RCC 7860 (cell line): Measurements from ENCODE around the gene DGCR8.

Experiments used
- DNase-seq: peaks from one replicate; pipeline ENCODE4 v3.0.0-alpha.2; 2015; ENCODE audit warnings: low spot score
- FAIRE-seq: peaks from 2 replicates; lab custom pipeline; 2012; peaks lifted over from hg19 to GRCh38; lab: Jason Lieb, UNC

Gene DGCR8

DNA sequence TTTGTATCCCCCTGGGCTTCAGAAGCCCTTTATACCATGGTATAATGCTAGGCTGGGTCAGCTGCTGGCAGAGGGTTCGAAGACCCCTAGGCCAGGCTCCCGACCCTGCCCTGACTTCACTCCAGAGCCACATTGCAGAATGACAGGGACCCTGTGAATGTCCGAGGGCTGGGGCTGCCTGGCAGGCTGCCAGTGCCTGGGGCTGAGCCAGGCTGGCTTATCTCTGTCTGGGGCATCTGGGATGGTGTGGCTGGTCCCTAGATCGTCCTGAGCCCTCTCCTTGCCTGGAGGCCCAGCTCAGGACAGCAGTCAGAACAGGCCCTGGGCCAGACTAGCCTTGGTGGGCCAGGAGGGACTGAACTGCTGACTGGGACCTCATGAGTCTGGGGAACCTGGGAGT is 55.2 kb downstream of the DGCR8 start:
- FAIRE-seq (no peak), DNase-seq (no peak)

DNA sequence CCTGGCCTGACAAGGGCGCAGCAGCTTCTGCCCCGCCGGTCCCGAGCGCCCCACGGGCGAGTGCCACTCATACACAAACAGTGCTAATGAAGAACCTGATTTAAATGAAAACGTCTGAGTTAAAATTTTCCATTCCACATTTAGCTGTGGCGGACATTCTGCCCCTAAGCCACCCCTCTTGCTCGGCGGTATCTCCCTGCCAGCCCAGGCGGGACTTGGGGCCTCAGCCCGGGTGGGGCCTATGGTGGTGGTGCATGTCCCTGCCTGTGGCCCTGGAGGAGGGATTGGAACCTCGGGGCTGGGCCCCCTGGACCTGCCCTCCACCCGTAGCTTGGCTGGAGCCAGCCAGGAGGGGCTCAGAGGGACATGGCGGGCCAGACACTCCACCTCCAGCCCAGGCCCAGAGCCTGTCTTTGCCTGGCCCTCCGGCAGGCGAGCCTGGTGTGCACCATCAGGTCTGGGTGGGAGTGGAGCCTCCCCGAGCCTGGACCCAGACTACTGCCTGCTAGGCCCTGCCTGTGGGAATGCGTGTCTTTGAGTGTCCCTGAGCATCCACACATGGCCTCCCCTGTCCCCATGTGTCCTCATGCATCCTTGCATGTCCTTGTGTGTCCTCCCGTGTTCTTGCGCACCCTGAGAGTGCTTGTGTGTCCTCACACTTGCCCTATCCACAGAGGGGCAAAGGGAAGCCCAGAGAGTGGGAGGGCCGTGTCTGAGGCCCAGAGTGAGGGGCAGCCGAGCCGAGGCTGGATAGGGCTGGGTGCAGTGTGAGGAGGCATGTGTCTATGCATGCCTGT is 56.0 kb downstream of the DGCR8 start:
- FAIRE-seq: no peak
- no peak for DNase-seq

DNA sequence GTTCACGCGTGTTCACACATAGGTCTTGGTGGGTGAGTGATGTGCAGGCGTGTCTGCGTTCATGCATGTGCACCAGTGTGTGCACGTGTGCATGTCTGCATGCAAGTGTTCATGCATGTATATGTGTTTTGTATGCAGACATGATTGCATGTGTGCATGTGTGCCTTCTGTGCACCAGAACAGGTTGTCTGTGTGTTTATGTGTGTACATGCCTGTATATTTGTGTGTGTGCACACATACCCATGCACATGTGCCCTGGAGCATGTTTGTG is 56.5 kb downstream of the DGCR8 start:
- DNase-seq (no peak), FAIRE-seq (no peak)

DNA sequence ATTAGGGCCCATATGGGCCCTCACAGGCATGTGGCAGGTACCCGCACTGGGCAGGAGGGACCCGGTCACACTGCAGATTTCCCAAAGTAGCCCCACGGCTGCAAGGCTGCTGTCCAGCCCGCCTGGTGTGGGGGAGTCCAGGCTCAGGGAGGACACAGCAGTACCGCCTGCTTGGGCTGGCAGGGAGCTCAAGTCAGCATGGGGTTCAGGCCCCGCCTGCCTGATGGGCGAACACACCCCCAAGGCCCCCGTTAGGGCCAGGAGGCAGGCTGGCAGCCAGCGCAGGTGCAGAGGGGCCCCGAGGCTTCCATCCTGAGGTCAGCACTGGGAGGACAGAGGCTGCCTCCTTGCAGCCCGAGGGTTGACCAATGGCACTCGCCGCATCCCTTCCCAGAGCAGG is 57.1 kb downstream of the DGCR8 start:
- DNase-seq (no peak), FAIRE-seq (no peak)

DNA sequence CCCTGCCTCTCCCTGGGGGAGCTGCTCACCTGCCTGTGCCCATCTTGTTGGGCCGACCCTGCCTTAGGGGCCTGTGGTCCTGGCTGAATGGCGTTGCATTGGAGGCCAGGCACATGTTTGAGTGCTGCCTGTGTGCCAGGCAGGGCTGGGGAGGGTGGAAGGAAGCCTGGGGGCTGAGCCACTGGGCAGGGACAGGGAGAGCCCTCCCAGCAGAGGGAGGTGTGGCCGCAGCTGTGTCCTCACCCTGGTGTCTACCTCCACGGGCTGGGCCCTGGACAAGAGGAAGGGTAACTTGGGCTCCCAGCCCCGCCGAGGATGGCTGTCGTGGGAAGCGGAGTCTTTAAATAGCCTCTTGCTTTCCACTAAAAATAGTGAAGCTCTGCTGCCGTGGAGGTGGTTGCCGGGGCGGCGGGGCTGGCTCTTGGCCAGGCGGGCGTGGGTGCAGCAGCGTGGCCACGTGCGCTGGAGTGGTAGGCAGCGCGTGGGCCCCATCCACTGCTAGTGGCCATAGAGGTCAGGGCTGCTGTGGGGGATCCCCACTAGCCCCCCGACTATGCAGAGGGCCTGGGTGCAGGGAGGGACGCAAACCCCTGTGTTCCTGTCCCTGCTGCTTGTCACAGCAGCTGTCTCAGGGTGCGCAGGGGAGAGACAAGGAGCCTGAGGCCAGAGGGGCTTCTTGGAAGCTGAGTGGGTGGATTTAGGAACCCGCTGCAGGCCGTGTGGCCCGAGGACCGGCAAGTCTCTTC is 57.8 kb downstream of the DGCR8 start:
- FAIRE-seq (no peak), DNase-seq (no peak)

DNA sequence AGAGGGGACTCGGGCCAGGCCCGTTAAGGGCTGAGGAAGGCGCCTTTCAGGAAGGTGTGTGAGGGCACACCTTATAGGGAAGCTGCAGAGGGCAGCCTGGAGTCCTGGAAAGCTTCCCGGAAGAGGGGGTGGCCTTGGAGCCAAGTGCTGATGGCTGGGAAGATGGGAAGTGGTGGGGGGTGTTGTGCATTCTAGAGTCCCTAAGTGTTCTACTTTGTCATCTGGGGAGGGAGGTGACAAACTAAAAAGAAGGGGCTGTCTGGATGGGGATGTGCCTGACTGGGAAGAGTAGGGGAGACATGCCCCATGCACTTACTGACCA is 58.3 kb downstream of the DGCR8 start:
- FAIRE-seq (no peak), DNase-seq (no peak)

DNA sequence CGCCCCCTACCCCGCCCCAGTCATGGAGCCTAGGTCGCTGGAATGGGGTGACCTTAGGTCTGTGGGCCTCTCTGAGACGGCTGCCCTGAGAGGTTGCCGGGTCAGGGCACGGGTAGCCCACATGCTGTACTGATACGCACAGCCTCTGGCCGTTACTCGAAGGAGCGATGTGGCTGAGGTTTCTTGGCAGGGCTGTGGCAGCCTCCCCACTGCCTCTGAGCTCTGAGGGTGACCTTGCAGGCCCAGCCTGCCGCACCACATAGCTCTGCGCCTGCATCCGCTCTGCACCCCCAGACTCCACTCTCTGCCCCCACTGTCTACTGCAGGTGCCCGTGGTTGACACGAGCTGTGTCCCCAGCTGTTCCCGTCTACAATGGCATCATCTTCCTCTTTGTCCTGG is 58.8 kb downstream of the DGCR8 start:
- DNase-seq (no peak), FAIRE-seq (no peak)

DNA sequence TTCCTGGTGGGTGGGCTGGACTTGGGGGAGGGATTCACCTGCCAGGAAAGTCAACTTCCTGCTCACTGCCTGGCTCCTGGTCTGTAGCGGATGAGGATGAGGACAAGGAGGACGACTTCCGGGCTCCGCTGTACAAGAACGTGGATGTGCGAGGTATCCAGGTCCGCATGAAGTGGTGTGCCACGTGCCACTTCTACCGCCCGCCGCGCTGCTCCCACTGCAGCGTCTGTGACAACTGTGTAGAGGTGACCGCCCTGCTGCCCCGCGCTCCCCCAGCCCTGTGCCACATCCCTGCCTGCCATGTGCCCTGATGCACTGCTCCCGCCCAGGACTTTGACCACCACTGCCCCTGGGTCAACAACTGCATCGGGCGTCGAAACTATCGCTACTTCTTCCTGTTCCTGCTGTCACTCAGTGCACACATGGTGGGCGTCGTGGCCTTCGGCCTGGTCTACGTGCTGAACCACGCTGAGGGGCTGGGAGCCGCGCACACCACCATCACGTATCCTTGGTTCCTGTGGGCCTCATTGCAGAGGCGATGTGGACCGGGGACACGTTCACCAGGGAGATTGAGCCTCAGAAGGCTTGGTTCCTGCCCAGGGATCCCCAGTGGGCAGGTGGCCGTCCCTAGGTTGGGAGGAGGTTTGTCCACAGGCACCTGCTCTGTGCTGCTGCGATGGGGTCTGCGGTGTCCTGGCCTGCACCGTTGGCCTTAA is 59.5 kb downstream of the DGCR8 start:
- FAIRE-seq: no peak
- DNase-seq: no peak

DNA sequence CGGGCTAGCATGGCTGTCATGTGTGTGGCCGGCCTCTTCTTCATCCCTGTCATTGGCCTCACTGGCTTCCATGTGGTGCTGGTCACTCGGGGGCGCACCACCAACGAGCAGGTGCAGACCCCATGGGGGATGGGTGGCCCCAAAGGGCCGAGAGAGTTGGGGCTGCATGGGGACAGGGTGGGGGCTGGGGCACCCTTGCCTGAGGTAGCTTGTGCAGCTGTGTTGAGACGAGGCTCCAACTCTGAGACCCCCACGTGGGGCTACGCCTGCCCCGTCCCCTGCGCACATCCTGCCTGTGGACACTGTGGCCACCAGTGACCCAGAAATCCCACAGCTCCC is 60.0 kb downstream of the DGCR8 start:
- DNase-seq: no peak
- FAIRE-seq: no peak

DNA sequence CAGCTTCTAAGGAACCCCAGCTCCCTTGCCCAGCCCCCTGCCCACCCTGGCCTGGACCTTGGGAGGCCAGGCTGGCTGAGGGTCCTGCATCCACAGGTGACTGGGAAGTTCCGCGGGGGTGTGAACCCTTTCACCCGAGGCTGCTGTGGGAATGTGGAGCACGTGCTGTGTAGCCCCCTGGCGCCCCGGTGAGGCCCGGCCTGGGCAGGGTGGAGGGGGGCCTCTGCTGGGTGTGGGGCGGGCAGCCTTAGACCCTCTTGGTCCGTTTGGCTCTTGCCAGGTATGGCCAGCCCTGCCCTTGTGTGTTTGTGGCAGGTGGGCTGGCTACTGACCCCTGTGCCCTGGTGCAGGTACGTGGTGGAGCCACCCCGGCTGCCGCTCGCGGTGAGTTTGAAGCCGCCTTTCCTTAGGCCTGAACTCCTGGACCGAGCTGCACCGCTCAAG is 60.5 kb downstream of the DGCR8 start:
- DNase-seq (no peak), FAIRE-seq (no peak)

DNA sequence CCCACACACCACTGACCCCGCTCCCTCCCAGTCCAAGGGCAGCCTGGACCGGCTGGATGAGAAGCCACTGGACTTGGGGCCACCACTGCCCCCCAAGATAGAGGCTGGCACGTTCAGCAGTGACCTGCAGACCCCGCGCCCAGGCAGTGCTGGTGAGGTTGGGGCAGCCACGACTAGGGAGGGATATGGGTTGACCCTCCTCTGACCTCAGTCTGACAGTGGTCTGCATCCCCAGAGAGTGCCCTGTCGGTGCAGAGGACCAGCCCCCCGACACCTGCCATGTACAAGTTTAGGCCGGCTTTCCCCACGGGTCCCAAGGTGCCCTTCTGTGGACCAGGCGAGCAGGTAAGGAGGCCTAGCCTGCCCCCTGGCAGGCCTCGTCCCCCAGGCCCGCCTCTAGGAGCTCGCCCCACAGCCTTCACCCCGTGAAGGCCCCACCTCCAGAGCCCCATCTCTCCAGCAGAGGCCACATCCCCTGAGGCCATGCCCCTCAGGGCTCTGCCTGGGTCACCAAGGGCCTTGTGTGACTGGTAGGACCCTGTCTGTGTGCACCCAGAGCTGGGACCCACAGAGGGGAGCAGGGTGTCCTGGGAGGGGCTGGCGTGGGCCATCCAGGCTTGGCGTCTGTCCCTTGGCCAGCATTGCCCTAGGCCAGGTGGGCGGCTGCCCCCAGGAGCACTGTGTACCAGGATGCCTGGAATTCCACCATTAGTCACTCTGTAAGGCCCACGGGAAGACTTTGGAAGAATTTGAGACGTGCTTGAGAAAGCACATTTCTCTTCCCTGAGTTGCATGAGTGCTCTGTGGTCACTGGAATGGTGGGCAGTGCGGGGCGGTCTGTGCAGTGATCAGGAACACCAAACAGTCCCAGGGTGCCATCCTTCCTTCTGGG is 61.4 kb downstream of the DGCR8 start:
- FAIRE-seq (peak; percentile 90), DNase-seq (peak; percentile 85)

DNA sequence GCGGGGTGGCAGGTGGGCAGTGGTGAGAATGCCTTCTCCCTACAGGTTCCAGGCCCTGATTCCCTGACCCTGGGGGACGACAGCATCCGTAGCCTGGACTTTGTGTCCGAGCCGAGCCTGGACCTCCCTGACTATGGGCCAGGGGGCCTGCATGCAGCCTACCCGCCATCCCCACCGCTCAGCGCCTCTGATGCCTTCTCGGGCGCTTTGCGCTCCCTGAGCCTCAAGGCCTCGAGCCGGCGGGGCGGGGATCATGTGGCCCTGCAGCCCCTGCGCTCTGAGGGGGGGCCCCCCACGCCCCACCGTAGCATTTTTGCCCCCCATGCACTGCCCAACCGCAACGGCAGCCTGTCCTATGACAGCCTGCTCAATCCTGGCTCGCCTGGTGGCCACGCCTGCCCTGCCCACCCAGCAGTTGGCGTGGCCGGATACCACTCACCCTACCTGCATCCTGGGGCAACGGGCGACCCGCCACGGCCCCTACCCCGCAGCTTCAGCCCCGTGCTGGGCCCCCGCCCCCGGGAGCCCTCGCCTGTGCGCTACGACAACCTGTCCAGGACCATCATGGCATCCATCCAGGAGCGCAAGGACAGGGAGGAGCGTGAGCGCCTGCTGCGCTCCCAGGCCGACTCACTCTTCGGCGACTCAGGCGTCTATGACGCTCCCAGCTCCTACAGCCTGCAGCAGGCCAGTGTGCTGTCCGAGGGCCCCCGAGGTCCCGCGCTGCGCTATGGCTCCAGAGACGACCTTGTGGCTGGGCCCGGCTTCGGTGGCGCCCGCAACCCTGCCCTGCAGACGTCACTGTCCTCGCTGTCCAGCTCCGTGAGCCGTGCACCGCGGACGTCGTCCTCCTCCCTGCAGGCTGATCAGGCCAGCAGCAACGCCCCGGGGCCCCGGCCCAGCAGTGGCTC is 62.9 kb downstream of the DGCR8 start:
- FAIRE-seq: no peak
- DNase-seq: no peak

DNA sequence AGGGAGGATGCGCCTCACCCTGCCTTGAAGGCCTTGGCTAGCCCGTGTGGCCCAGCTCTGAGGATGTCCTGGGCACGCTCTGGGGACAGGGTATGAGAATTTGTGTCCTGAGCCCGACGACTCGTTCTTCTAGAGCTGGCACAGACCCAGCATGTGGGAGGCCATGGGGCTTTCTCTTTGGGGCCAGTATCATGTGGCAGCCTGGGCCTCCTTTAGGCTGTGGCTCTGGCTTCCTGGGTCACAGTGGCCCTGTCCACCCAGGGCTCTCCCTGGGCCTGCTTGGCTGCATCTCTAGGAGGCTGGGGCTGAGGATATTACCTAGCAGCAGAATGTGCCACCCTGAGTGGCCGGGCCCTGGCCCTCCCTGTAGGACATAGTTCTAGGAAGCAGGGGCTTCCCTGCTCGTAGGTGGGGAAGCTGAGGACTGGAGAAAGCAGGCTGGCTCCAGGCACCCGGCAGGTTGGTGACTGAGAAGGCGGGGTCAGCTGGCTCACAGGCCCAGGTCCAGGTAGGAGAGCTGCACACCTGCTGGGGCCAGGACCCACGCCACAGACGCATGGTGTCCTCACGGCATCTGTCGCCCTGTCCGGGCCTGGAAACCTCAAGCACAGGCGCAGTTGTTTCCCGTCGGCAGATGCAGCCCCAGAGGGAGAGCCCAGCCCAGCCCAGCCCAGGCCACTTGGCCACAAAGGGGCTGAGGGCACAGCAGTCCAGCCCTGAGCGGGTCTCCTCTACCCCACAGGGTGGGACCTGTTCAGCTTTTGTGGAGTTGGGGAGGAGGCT is 64.0 kb downstream of the DGCR8 start:
- FAIRE-seq (no peak), DNase-seq (no peak)

DNA sequence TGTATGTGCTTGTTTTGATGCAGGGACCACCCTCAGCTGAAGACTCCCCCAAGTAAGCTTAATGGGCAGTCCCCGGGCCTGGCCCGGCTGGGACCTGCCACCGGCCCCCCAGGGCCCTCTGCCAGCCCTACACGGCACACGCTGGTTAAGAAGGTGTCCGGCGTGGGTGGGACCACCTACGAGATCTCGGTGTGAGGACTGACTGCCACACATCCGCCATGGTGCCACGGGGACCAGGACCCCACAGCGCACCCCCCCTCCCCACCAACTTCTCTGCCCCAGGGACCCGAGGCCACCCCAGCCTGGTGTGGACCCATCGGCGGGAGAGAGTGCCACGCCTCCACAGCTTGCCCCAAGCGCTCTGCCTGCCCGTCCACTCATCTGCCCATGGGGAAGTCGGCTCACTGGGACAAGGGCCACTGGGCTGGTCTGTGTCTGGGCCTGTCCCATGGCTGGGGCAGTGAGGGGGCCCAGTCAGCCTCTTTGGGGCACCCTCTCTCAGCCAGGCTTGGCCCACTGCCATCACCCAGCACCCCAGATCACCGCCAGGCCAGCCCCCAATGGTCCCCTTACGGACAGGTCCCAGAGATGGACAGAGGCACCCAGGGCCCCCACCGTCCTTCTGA is 65.3 kb downstream of the DGCR8 start:
- FAIRE-seq (no peak), DNase-seq (no peak)

DNA sequence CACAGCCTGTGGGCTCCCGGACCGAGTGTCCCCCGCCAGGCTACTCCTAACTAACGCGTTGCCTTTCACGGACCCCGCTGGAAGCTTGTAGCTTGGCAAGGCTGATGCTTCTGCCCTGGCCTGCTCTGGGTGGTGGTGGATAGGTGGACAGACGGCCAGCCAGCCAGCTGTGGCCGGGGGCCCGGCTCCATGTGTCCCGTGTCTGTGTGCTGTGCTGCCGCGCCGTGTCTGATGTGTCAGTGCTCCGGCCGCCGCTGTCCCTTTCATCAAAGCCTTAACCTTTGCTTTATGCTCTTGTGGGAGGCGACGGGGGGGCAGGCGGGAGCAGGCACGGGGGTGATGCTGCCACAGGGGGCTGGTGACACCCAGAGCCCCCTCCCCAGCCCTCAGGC is 65.8 kb downstream of the DGCR8 start:
- FAIRE-seq: no peak
- no peak for DNase-seq

DNA sequence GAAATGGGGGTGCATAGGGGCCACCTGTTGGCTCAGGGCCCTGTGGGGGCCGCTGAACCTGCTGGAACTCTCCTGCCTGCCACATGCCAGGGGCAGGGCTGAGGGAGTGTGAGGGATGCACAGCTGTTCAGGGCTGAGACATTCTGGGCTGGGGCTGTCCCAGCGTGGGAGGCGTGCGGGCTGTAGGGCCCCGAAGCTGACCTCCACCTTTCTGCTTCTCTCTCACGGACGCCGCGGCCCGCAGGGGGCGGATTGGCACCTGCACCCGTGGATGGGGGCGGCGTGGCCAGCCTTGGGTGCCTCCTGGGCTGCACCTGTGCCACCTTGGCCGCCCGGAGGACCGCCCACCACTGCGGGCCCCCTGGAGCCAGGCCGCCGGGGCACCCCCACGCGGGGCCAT is 66.7 kb downstream of the DGCR8 start:
- no peak for FAIRE-seq
- DNase-seq: no peak

DNA sequence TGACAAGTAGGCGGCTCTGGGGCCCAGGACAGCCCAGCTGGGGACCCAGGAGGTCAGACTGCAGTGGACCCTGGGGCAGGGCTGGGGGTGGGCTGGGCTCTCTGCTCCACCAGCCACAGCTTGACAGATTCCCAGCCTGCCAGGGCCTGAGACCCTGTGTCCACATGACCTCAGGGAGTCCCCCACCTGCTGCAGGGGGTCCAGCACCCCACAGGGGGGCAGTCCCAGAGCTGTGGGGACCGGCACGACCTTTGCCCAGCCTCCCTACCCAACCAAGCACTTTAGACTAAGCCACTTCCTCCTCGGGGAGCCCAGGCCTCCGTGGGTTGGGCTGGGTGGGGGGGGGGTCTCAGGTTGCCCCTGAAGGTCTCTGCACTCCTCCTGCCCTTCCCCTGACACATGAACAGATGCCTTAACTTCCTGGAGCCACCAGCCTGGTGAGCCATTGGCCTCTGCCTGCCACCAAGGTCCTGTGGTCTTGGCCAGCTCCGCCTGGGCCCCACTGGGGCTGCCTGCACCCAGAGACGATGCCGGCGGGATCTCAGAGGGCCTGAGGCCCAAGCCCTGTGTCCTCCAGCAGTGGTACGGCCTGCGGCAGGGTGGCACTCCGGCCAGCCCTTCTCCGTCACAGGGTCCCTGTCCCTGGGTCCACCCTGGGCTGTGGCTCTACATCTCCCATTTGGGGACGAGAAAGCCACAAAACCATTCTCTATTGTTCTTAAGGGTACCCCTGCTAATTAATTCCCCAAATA is 67.4 kb downstream of the DGCR8 start:
- FAIRE-seq: no peak

DNA sequence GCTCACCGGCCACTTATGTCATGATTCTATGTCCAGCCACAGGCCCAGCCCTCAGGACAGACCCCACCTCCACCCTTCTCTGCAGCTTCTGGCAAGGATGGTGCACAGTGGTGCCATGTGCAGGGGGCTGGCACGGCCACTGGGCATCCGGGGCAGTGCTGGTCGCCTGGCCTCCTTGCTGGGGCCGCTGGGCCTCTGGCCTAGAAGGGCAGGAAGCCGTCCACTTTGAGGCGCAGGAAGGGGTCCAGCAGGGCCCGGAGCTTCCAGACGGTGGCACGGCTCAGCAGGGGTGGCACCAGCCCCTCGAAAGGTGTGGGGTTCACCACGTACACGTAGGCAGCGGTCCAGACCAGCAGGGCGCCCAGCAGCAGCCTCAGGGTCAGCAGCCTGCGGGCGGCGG is 68.4 kb downstream of the DGCR8 start:
- FAIRE-seq (no peak), DNase-seq (no peak)

More for the DNA sequence above, 67.4 kb downstream of the DGCR8 start:
- DNase-seq: no peak
